Karpas-422 (cell line): ENCODE measurements around the gene ZGPAT. TPM values are rescaled to one million over a fixed set of nuclear protein-coding genes. Genes with fewer than 3 reads are reported as not detected.

Source experiments
- DNase-seq: peaks from one replicate; pipeline ENCODE4 v3.0.0-alpha.2; 2015
- H2AFZ ChIP-seq: fragments of 200-600 bp; sonication (generic); 2 replicates; pipeline ENCODE4 v1.6.1; 2014; ENCODE audit warnings: antibody characterized with exemption, low read length, mixed read lengths
- H3K27ac ChIP-seq: fragments of 200-600 bp; sonication (generic); 2 replicates; pipeline ENCODE4 v1.5.1; 2014; ENCODE audit warnings: mild to moderate bottlenecking, low read length, moderate library complexity
- H3K27me3 ChIP-seq: fragments of 200-600 bp; sonication (generic); 2 replicates; pipeline ENCODE4 v1.6.1; 2014; ENCODE audit warnings: low read length, mixed read lengths
- H3K36me3 ChIP-seq: fragments of 200-600 bp; sonication (generic); 2 replicates; pipeline ENCODE4 v1.6.1; 2014; ENCODE audit warnings: low read length, mixed read lengths; ENCODE audit not compliant: insufficient read depth
- H3K4me1 ChIP-seq: fragments of 200-600 bp; sonication (generic); 2 replicates; pipeline ENCODE4 v1.6.1; 2014; ENCODE audit warnings: mild to moderate bottlenecking, low read length, mixed read lengths
- H3K4me2 ChIP-seq: fragments of 200-600 bp; sonication (generic); 2 replicates; pipeline ENCODE4 v1.6.1; 2014; ENCODE audit warnings: low read length, low read depth, mild to moderate bottlenecking; ENCODE audit not compliant: poor library complexity, severe bottlenecking
- H3K4me3 ChIP-seq: fragments of 200-600 bp; sonication (generic); 2 replicates; pipeline ENCODE4 v1.5.1; 2014; ENCODE audit warnings: mild to moderate bottlenecking, antibody characterized with exemption, low read length, mixed read lengths
- H3K79me2 ChIP-seq: fragments of 200-600 bp; sonication (generic); 2 replicates; pipeline ENCODE4 v1.6.1; 2014; ENCODE audit warnings: mild to moderate bottlenecking, low read length, mixed read lengths
- H3K9ac ChIP-seq: fragments of 200-600 bp; sonication (generic); 2 replicates; pipeline ENCODE4 v1.6.0; 2014; ENCODE audit warnings: low read length
- H3K9me2 ChIP-seq: fragments of 200-600 bp; sonication (generic), shearing (Covaris generic); replicated peaks from 2 replicates; pipeline ENCODE4 v1.6.0; 2014; ENCODE audit warnings: mild to moderate bottlenecking, low read length, moderate library complexity; ENCODE audit not compliant: insufficient read depth
- H3K9me3 ChIP-seq: fragments of 300-700, 200-600 bp; sonication (generic); 2 replicates; pipeline ENCODE4 v1.6.1; 2014; ENCODE audit warnings: low read length, mixed read lengths
- H4K20me1 ChIP-seq: fragments of 200-600 bp; sonication (generic); 2 replicates; pipeline ENCODE4 v1.6.1; 2014; ENCODE audit warnings: mild to moderate bottlenecking, antibody characterized with exemption, low read length, low read depth; ENCODE audit not compliant: insufficient read depth
- total RNA-seq: library from RNA; depleted of rRNA; stranded (reverse); fragments of >200 nt; shearing (Covaris generic); gene quantifications from 2 replicates; pipeline ENCODE4 v1.2.3, GENCODE V29; 2014; ENCODE audit warnings: low replicate concordance

The ZGPAT gene
- total RNA-seq, 1 experiment from 2014 or later = 12.2 TPM

DNA sequence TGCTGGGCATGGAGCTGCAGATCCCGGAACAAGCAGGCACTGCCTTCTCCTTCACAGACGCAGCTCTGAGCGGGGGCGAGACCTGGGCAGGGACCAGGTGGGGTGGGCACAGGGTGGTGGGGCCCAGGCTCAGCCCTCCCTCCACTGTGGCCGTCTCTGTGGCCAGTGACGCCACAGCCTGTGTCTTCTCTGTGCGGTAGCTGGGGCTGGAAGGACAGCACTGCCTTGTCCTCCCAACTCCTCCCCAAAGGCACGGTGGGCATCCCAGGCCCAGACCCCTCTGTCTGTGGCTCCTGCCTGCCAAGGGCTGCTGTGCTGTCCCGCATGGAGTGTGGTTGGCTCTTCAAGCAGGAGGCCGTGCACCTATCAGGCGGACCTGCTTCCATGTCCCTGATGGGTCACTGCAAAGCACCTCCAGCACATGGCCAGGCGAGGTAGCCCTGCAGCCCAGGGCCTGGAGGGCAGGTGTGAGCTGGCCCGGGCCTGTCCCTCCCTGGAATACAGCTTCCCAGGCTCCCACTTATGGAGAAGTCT lies 26.2 kb upstream of the ZGPAT start:
- H2AFZ ChIP-seq = no peak overlapping the region
- H3K27me3 ChIP-seq = no peaks in the 10 kb centered on the region
- no peaks in the 10 kb centered on the region for H3K79me2 ChIP-seq
- no peak overlapping the region for H3K4me2 ChIP-seq
- H3K9ac ChIP-seq = no peak overlapping the region
- no peaks in the 10 kb centered on the region for H3K36me3 ChIP-seq
- DNase-seq = no peak
- no peaks in the 10 kb centered on the region for H3K4me1 ChIP-seq
- no peak overlapping the region for H3K27ac ChIP-seq
- no peaks in the 10 kb centered on the region for H3K9me2 ChIP-seq
- H4K20me1 ChIP-seq = no peaks in the 10 kb centered on the region
- H3K9me3 ChIP-seq = no peaks in the 10 kb centered on the region
- H3K4me3 ChIP-seq = no peak overlapping the region

DNA sequence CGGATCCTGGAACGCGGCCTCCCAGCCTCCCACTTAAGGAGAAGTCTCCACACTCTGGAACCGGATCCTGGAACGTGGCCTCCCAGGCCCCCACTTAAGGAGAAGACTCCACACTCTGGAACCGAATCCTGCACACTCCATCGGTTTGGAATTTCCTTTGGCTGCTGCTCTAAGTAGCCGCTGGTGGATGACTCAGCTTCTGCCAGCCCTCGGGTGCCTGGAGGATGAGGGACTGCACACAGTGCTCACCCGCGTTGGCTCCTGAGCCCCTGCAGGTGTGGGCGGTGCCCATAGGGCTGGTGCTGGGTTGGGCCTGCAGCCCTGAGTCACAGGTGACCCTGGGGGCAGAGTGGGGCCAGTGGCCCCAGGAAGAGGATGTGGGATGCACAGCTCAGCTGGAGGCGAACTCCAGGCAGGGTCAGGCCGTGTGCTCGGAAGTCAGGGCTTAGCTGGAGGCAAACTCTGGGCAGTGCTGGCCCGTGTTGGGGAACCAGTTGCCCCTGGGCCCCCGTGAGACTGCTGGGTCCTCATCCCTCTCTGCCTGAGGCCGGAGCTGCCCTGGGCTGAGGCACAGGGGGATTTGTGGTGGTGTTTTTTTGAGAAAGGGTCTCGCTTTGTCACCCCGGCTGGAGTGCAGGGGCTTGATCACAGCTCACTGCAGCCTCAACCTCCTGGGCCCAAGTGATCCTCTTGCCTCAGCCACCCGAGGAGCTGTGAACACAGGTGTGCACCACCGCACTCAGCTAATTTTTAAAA lies 25.3 kb upstream of the ZGPAT start:
- Histone ChIP-seq H3K9me3 (no peaks in the 10 kb centered on the region), H3K9ac (no peak overlapping the region), H3K36me3 (no peaks in the 10 kb centered on the region), H2AFZ (no peak overlapping the region), H3K9me2 (no peaks in the 10 kb centered on the region), H3K4me1 (no peaks in the 10 kb centered on the region), H3K27ac (no peak overlapping the region), H3K27me3 (no peaks in the 10 kb centered on the region), H4K20me1 (no peaks in the 10 kb centered on the region), H3K4me3 (no peak overlapping the region), H3K4me2 (no peak overlapping the region), H3K79me2 (no peaks in the 10 kb centered on the region)
- DNase-seq = no peak

DNA sequence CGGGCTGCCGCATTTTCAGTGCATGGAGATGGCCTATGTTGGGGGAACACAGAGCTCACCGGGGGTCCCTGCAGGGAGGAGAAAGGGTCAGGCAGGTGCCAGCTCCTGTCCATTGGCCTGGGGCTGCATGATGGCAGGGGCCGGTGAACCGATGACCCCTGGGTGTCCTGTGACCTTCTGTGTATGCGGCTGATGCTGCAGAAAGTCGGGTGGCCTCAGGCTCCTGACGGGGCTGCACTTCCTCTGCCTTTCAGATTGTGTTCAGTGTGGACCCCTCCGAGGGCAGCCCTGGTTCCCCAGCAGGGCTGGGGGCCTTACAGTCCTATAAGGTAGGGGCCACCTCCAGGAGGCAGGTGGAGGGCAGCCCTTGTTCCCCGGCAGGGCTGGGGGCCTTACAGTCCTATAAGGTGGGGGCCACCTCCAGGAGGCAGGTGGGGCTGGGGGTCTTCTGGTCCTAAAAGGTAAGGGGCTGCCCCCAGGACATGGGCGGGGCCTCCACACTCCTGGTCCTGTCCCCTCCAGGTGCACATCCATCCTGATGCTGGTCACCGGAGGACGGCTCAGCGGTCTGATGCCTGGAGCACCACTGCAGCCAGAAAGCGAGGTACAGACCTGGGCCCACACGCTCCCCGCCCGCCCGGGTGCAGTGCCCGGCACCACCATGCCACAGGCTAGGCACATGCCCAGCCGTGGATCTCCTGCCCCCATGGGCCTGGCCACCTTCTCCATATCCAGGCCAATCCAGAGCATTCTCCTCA lies 22.4 kb upstream of the ZGPAT start:
- Histone ChIP-seq H3K4me2 (no peak overlapping the region), H3K9me3 (no peaks in the 10 kb centered on the region), H3K36me3 (no peaks in the 10 kb centered on the region), H3K4me3 (no peak overlapping the region), H2AFZ (no peak overlapping the region), H4K20me1 (no peaks in the 10 kb centered on the region), H3K4me1 (no peaks in the 10 kb centered on the region), H3K9ac (no peak overlapping the region), H3K9me2 (no peaks in the 10 kb centered on the region), H3K27me3 (no peaks in the 10 kb centered on the region), H3K27ac (no peak overlapping the region), H3K79me2 (no peaks in the 10 kb centered on the region)
- no peak for DNase-seq

DNA sequence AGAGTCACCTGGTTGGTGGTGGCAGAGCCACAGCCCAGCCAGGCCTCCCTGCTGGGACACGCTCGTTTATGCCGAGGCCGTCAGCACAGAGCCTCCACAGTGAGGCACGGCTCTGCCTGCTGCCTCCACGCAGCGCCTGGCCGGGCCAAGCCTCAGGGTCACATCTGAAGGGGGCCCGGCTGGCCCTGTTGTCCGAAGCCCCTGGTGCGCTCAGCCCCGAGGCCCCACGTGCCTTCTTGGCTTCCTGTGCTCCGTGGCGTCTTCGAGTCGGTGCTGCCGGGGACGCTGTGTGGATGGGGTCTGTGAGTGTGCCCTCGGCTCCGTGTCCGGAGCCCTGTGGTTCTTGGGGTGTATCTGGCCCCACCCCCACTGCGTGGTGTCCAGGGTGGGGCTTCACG lies 21.7 kb upstream of the ZGPAT start:
- no peaks in the 10 kb centered on the region for H3K9me2 ChIP-seq
- H3K4me2 ChIP-seq = no peak overlapping the region
- no peaks in the 10 kb centered on the region for H3K79me2 ChIP-seq
- H3K4me1 ChIP-seq = no peaks in the 10 kb centered on the region
- H3K27me3 ChIP-seq = no peaks in the 10 kb centered on the region
- no peaks in the 10 kb centered on the region for H3K9me3 ChIP-seq
- H4K20me1 ChIP-seq = no peaks in the 10 kb centered on the region
- DNase-seq = no peak
- no peak overlapping the region for H3K9ac ChIP-seq
- H3K4me3 ChIP-seq = no peak overlapping the region
- no peak overlapping the region for H3K27ac ChIP-seq
- H3K36me3 ChIP-seq = no peaks in the 10 kb centered on the region
- no peak overlapping the region for H2AFZ ChIP-seq

DNA sequence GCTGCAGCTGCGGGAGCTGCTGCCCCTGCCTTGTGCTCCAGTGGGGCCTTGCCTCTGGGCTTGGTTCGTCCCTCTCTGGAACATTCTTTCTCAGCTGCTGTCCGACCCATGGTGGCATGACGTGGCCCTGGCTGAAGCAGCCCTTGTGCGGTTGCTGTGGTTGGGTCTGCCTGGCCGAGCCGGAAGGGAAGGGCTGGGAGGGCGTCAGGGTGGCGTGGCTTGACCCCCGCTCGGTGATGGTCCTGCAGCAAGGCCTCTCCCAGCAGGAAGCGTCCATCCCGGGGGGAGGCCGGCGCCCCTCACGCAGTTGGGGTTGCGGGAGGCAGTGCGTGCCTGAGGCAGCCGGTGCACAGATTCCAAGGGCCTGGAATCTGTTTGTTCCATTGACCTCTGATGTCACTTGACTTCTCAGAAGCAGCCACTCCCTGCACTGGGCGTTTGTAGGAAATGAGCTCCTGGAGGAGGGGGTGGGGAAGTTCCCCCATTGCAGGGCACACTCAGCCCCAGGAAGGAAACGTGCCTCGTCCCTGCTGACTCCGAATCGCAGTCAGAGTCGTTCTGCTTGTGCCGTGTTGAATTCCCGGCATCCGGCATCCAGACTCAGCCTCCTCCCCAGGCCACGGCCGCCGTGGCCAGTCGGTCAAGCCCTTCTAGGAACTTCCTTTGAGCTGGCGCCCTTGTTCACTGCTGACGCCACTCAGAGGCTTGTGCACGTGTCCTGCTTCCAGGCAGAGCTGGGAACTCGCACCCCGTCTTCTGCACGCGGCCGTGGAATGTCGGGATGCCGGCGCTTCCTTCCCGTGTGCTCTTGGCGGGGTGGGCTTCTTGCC lies 21.1 kb upstream of the ZGPAT start:
- no peak overlapping the region for H3K9ac ChIP-seq
- no peaks in the 10 kb centered on the region for H3K9me2 ChIP-seq
- H2AFZ ChIP-seq = no peak overlapping the region
- no peaks in the 10 kb centered on the region for H3K79me2 ChIP-seq
- H3K27me3 ChIP-seq = no peaks in the 10 kb centered on the region
- H3K4me3 ChIP-seq = no peak overlapping the region
- no peak overlapping the region for H3K4me2 ChIP-seq
- H3K27ac ChIP-seq = no peak overlapping the region
- no peaks in the 10 kb centered on the region for H3K4me1 ChIP-seq
- 0 out of 2 replicates have a peak, but pooled peaks cover 2% of the 10 kb centered on the region for H3K36me3 ChIP-seq
- no peak for DNase-seq
- H3K9me3 ChIP-seq = no peaks in the 10 kb centered on the region
- H4K20me1 ChIP-seq = no peaks in the 10 kb centered on the region

DNA sequence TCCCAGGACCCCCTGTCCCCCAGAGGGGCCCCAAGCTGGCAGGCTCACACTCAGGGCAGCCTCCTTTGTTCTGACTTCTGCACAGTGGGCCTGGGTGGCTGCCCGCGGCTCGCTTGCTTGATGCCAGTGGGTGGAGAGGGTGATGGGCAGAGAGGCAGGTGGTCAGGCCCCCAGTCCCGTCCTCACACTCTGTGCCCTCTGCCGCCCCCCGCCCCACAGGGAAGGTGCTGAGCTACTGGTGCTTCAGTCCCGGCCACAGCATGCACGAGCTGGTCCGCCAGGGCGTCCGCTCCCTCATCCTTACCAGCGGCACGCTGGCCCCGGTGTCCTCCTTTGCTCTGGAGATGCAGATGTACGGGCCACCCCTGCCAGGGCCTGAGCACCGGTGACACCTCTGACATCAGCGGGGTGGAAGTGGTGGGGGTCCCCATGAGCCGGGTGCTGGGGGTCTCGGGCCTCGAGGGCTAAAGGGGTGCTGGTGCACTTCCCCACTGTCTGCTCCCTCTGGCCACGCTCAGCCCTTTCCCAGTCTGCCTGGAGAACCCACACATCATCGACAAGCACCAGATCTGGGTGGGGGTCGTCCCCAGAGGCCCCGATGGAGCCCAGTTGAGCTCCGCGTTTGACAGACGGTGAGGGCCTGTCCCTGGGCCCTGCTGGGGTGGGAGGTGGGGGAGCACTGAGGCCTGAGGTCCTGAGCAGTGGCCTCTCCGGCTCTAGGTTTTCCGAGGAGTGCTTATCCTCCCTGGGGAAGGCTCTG lies 20.2 kb upstream of the ZGPAT start:
- Histone ChIP-seq H3K9me3 (no peaks in the 10 kb centered on the region), H3K4me2 (no peak overlapping the region), H2AFZ (no peak overlapping the region), H3K27ac (no peak overlapping the region), H4K20me1 (no peaks in the 10 kb centered on the region), H3K9me2 (no peaks in the 10 kb centered on the region), H3K9ac (no peak overlapping the region), H3K4me1 (no peaks in the 10 kb centered on the region), H3K27me3 (no peaks in the 10 kb centered on the region), H3K36me3 (0 out of 2 replicates have a peak, but pooled peaks cover 2% of the 10 kb centered on the region), H3K4me3 (no peak overlapping the region), H3K79me2 (no peaks in the 10 kb centered on the region)
- DNase-seq = no peak

DNA sequence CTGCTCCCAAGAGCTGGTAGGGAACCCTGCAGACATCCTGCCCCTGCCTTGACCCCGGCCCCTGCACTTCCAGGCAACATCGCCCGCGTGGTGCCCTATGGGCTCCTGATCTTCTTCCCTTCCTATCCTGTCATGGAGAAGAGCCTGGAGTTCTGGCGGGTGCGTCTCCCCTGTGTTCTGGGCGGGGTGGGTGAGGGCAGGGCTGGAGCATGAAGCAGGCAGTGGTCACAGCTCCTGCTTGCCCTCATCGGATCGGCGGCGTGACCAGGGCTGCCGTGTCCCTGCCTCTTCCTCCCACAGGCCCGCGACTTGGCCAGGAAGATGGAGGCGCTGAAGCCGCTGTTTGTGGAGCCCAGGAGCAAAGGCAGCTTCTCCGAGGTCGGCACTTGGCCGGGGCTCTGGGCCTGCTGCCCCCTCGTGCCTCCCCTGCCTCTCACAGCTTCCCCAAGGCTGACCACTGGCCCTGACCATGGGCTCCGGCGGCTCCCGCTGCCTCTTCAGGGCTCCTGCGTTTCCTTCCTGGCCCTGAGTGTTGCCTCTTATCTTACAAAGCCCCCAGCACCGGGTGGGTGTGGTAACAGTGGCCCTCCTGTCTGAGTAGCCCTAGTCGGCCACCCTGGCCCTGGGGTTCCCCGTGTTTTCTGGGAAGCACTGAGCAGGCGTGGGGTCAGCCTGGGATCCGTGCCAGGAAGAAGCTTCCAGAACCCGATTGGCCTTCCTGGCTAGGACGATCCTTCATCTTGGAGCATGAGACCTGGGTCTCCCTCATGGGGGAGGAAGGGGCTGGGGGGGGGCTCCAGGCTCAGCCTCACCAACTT lies 19.4 kb upstream of the ZGPAT start:
- H3K4me2 ChIP-seq = no peak overlapping the region
- H3K4me1 ChIP-seq = no peaks in the 10 kb centered on the region
- no peak overlapping the region for H2AFZ ChIP-seq
- H3K9me2 ChIP-seq = no peaks in the 10 kb centered on the region
- H3K36me3 ChIP-seq = 0 out of 2 replicates have a peak, but pooled peaks cover 2% of the 10 kb centered on the region
- H3K9me3 ChIP-seq = no peaks in the 10 kb centered on the region
- H3K27ac ChIP-seq = no peak overlapping the region
- H3K9ac ChIP-seq = no peak overlapping the region
- no peaks in the 10 kb centered on the region for H3K79me2 ChIP-seq
- DNase-seq = no peak
- no peaks in the 10 kb centered on the region for H3K27me3 ChIP-seq
- H3K4me3 ChIP-seq = no peak overlapping the region
- H4K20me1 ChIP-seq = no peaks in the 10 kb centered on the region
